ENCODE measurements around the gene CR1.

- no peak for TF ChIP-seq CTCF (IDR thresholded peaks at IDR 0.05)
- TF ChIP-seq POLR2AphosphoS5 (IDR thresholded peaks at IDR 0.05), result no peak
These were observed 151.8 kb downstream of the CR1 start for GRCh38 chr1:207647671-207648333.

All from transverse colon (tissue), 4 donors.